IPS DF 4.7 (cell line): ENCODE measurements around the gene LAYN.

ENCODE experiments used
- DNase-seq: peaks from one replicate; pipeline ENCODE4 v3.0.0-alpha.2; 2013; ENCODE audit warnings: low spot score; ENCODE audit errors: extremely low read depth

The LAYN gene

DNA sequence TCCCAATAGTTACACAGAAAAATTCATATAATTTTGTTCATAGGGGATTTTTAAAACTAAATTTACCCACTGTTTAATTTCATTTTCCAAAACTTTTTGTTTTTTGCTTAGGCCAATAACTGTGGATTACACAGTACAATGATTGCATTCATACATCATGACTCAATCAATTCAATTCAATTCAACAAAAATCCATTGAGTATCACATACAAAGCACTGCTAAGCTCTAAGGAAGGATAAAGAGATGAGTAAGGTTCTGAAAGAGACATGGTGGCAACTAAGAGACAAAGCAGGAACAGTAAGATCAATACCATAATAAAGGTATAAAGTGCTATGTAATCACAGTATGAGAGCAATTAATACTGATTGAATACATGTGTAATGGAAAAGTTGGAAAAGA, 9.4 kb upstream of the LAYN start:
- DNase-seq: no peak

- no peak for DNase-seq
These were observed 8.7 kb upstream of the LAYN start for GRCh38 chr11:111531687-111532364.

DNA sequence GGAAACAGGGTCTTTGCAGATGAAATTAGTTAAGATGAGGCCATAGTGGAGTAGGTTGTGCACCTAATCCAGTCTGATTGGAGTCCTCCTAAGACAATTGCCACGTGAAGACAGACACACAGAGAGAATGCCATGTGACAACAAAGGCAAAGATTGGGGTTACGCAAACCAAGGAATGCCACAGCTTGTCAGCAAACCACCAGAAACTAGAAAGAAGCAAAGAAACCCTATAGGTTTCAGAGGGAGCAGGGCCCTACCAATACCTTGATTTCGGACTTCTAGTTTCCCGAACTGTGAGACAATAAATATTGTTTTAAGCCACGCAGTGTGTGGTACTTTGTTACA, 8.2 kb upstream of the LAYN start:
- no peak for DNase-seq

- DNase-seq: no peak
These were observed 5.2 kb upstream of the LAYN start for GRCh38 chr11:111535281-111535680.

- DNase-seq: no peak
These were observed 3.1 kb upstream of the LAYN start for GRCh38 chr11:111537336-111537860.

GRCh38 chr11:111538407-111539114, 2.0 kb upstream of the LAYN start:
- no peak for DNase-seq

GRCh38 chr11:111539426-111540113, 950 bp upstream of the LAYN start:
- no peak for DNase-seq

DNA sequence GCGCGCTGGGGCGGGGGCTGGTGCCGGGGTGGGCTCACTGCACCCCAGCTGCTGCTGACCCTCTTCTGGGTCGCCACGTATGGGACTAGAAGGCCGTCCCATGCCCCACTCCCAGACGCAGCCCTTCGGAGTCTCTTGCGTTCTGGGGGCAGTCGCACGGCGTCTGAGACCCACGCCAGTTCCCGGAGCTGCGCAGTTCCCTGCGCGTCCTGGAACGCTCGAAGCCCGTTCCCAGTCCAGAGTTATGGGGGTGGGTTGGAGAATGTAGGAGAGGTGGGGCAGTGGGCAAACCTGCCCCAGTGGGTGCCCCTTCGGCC, 375 bp downstream of the LAYN start:
- DNase-seq: no peak

GRCh38 chr11:111541254-111542061, 938 bp downstream of the LAYN start:
- no peak for DNase-seq

- DNase-seq: no peak
These were observed 2.2 kb downstream of the LAYN start for GRCh38 chr11:111542606-111543275.

GRCh38 chr11:111548525-111548924, 8.0 kb downstream of the LAYN start:
- DNase-seq: no peak

DNA sequence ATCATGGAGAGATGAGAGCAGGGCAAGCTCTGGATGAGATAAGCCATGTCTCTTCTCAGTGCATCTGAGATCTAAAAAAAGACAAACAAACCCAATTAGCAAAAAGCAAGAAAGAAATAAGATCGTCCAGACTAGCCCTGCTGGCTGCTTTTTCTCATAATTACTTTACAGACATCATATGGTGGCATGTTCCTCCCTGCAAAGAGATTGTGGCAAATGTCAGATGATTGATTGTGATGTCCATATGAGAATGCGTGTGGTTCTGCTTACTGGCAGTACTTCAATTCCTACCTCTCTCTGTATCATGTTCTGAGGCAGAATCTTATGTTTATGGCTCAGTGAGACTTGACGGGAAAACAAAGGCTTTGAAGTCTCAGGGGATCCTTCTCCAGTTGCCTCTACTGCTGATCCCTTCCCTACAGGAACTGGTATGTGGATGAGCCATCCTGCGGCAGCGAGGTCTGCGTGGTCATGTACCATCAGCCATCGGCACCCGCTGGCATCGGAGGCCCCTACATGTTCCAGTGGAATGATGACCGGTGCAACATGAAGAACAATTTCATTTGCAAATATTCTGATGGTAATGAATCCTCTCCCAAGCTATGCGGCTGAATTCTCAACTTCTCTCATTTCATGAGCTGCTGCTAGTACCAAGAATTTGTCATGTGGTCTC, 8.8 kb downstream of the LAYN start:
- DNase-seq: no peak

GRCh38 chr11:111549869-111550203, 9.3 kb downstream of the LAYN start:
- no peak for DNase-seq

DNA sequence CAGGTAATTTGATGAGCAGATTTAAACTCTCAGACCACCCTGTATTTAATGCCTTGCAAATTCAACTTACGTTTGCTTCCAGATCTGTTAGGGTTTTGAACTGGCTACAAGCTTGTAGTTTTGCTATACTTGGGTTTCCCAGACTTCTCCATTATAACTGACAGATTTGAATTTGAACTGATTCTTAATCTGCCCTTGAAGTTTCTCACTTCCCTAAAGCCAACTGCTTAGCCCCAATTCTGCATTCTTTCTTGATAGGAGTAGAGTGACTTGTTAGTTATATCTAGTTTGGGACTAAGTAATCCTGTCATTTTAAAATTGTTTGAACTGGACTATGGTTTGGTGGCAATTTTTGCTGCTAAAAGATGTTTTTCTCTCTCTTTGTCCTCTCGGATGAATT, 9.7 kb downstream of the LAYN start:
- no peak for DNase-seq

- DNase-seq: no peak
These were observed 14.0 kb downstream of the LAYN start for GRCh38 chr11:111554532-111554931.

- DNase-seq: no peak
These were observed 14.7 kb downstream of the LAYN start for GRCh38 chr11:111555255-111555654.

DNA sequence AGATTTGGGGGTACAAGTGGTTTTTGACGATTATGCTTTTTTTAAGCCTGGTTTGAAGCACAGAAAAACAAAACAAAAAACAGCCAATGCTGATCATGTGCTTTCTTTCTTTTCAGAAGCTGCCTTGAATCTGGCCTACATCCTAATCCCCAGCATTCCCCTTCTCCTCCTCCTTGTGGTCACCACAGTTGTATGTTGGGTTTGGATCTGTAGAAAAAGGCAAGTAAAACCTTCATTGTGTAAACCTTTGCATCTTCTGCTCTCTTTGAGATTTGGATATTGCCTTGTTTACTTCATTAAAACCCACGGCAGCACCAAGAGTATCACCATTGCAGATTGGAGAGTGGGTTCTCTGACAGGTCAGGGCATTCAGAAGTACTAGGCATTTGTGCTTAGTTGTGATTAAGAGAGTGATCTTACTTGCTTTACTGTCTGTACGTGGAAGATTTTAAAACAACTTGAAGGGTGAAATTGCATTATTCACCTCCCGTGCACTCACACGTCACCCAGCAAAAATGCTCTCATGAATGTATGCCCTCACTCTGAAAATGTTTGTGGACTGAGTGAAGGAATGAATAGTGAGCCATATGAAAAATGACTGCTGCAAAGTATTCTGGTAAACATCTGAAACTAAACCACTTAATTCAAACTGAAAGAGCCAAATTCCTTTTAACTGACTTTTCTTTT, 17.0 kb downstream of the LAYN start:
- no peak for DNase-seq

GRCh38 chr11:111559800-111560464, 19.4 kb downstream of the LAYN start:
- DNase-seq: no peak

DNA sequence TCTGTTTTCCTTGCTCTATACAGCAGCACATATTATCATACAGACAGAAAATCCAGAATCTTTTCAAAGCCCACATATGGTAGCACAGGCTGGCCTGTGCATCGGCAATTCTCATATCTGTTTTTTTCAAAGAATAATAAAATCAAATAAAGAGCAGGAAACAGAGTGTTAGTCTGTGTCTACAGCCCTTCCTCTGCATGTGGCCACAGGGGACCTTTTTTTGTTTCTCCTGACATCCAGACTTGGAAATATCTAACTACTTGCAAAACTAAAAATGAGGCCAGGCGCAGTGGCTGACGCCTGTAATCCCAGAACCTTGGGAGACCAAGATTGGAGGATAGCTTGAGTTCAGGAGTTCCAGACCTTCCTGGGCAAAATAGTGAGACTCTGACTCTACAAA, 20.3 kb downstream of the LAYN start:
- no peak for DNase-seq

GRCh38 chr11:111561306-111561705, 20.8 kb downstream of the LAYN start:
- DNase-seq: no peak
